GM12801 (cell line): ENCODE data around the gene SLC25A34.

Experiments used
- TF ChIP-seq, protein P1 (sequence below): IDR thresholded peaks from one replicate; pipeline ENCODE4 v1.5.1; 2011; ENCODE audit warnings: control low read depth; ENCODE audit not compliant: insufficient read length; ENCODE audit errors: extremely low read depth

Gene SLC25A34

DNA sequence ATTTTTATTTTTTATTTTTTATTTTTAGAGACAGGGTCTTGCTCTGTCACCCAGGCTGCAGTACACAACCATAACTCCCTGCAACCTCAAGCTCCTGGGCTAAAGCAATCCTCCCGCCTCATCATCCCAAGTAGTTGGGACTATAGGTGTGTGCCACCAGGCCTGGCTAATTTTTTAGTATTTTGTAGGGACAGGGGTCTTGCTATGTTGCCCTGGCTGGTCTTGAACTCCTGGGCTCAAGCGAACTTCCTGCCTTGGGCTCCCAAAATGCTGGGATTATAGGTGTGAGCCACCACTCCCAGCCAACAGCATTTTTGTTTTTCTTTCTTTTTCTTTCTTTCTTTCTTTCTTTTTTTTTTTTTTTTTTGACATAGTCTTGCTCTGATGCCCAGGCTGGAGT is 37.9 kb upstream of the SLC25A34 start:
- TF ChIP-seq, protein P1, sequence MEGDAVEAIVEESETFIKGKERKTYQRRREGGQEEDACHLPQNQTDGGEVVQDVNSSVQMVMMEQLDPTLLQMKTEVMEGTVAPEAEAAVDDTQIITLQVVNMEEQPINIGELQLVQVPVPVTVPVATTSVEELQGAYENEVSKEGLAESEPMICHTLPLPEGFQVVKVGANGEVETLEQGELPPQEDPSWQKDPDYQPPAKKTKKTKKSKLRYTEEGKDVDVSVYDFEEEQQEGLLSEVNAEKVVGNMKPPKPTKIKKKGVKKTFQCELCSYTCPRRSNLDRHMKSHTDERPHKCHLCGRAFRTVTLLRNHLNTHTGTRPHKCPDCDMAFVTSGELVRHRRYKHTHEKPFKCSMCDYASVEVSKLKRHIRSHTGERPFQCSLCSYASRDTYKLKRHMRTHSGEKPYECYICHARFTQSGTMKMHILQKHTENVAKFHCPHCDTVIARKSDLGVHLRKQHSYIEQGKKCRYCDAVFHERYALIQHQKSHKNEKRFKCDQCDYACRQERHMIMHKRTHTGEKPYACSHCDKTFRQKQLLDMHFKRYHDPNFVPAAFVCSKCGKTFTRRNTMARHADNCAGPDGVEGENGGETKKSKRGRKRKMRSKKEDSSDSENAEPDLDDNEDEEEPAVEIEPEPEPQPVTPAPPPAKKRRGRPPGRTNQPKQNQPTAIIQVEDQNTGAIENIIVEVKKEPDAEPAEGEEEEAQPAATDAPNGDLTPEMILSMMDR: no peak

DNA sequence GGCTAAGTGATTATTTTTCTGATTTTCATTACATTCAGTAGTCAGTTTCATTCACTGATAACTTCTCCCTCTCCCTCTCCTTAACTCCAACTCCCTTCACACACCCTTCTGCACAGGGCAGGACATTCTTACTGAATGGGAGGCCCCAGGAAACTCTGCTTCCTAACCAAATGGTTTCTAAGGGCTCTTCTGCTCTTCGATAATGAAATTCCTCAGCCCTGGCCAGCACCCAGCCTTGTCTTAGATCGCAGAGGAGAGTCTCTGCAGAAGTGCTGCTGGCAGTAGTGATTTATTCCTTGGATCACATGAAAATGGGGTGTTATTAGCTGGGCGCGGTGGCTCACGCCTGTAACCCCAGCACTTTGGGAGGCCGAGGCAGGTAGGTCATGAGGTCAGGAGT is 35.5 kb upstream of the SLC25A34 start:
- TF ChIP-seq, protein P1: no peak

DNA sequence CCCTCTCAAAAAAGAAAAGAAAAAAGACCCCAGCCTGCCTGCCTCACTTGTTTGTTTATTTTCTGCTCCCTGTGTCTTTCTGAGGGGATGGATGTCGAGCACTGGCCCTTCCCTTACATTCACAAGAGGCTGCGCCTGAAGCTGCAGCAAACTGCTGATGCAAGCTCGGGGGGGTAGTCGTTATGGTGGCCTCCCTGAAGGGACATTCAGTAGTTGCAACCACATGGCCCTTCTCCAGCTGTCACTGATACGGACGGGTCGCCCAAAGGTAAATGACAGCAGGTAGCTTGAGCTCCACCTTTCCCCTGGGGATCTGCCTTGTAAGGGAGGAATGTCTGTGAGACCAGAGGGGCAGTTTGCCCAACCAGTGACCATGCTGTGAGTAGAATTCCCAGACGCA is 34.3 kb upstream of the SLC25A34 start:
- TF ChIP-seq, protein P1: no peak

DNA sequence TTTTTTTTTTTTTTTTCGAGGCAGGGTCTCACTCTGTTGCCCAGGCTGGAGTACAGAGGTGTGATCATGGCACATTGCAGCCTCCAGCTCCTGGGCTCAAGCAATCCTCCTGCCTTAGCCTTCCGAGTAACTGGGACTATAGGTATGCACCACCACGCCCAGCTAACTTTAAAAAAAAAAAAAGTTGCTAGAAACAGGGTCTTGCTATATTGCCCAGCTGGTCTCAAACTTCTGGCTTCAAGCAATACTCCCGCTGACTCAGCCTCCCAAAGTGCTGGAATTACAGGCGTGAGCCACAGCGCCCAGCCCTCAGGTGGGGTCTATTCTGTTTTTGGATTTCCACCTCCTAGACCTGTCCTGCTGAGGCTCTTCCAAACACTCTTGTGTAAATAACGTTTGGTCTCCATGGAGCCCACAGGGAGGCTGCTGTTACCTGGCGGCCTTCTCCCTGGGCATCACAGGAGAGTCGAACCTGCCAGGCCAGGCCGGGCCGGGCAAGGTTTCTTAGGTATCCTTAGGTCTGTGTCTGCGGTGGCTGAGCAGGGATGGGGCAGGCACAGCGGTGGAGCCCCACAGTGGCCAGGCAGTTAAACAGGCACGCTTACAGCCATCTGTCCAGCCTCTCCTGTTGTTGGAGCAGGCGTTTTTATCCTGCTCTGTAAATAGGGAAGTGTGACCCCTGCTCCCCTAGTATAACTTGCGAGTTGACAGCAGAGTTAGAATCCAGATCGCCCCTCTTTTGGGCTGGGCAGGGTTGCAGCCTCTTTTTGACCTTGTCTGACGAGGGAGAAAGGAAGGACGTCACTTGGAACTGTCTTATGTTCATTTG is 33.1 kb upstream of the SLC25A34 start:
- TF ChIP-seq, protein P1: no peak

DNA sequence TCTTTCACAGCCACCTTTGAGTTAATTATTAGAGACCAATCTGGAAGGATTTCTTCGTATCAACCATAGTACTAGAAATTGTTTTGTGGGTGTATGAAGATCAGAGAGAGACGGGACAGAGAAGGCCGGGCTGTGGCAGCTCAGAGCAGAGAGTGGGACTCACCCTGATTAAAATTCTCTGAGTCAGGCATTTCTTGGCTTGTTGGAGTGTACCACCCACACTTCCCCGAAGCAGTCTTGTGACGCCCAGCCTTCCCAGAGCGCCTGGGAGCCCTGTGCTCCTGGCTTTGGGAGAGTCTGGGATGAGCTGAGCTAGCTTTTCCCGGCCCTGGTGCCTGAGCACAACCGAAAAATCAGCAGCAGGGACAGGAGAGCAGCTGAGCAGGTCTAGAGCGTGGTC is 32.5 kb upstream of the SLC25A34 start:
- TF ChIP-seq, protein P1: no peak

DNA sequence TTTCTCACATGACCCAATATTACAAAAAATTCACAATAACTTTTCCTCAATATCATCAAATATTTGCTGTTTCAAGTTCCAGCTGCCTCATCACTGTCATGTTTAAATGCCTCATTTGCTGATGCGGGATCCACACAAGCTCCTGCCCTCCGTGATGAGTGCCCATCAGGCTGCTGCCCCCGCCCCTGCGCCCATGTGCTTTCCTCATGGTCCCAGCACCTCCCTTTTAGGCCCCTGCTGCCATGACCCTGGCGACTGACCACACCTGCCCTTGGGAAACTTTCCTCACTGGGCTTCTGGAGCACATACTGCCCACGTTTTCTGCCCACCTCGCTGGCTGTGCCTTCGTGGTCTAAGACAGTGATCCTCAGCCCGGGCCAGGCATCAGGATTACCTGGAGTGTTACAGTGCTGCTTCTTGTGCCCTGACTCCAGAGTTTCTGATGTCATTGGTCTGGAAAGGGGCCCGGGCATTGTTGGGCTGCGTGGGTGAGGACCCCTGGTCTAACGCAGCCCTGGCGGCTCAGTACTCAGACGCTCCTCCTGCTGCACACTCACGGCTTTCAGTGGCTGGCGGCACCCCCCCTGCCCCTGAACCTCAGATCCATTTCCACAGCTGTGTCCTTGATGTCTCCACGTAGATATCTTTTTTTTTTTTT is 31.4 kb upstream of the SLC25A34 start:
- TF ChIP-seq, protein P1: no peak

DNA sequence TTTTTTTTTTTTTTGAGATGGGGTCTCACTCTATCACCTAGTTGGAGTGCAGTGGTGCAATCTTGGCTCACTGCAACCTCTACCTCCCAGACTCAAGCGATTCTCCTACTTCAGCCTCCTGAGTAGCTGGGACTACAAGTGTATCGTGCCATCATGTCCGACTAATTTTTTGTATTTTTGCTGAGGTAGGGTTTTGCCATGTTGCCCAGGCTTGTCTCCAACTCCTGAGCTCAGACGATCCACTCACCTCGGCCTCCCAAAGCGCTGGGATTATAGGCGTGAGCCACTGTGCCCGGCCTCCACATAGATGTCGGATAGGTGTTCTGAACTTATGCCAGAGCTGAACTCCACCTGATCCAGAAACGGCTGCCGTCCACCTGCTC is 30.9 kb upstream of the SLC25A34 start:
- TF ChIP-seq, protein P1: no peak
